IgD-negative memory B cell (primary cell): ENCODE data around the gene COX19. TPM values are rescaled to one million over a fixed set of nuclear protein-coding genes. Genes with fewer than 3 reads are reported as not detected.
"Not testable (repeated sequence)": the region's sequence is repeated elsewhere in the genome, so short reads cannot be mapped to it uniquely, and the experiment has no call there.

ENCODE experiments used
- H3K27ac Mint-ChIP-seq, 3 donors: one replicate each; pipeline ENCODE4 v1.8.0; 2020 to 2022; ENCODE audit warnings: mild to moderate bottlenecking in 3 of 3, mixed read lengths in 3 of 3, moderate library complexity in 1 of 3
- H3K27me3 Mint-ChIP-seq: one replicate; pipeline ENCODE4 v1.8.0; 2021; ENCODE audit warnings: mixed read lengths
- H3K36me3 Mint-ChIP-seq: one replicate; pipeline ENCODE4 v1.8.0; 2020; ENCODE audit warnings: mild to moderate bottlenecking, mixed read lengths
- H3K4me1 Mint-ChIP-seq, 3 donors: one replicate each; pipeline ENCODE4 v1.8.0; 2020 to 2022; ENCODE audit warnings: mixed read lengths in 3 of 3, mild to moderate bottlenecking in 1 of 3
- H3K4me3 Mint-ChIP-seq, 4 donors: one replicate each; pipeline ENCODE4 v1.8.0; 2020 to 2022; ENCODE audit warnings: mild to moderate bottlenecking in 4 of 4, mixed read lengths in 4 of 4, moderate library complexity in 3 of 4
- H3K9me3 Mint-ChIP-seq, 3 donors: one replicate each; pipeline ENCODE4 v1.8.0; 2020 to 2021; ENCODE audit warnings: mixed read lengths in 3 of 3, mild to moderate bottlenecking in 1 of 3
- polyA plus RNA-seq: library from polyadenylated mRNA; unstranded; fragments of 300-500 nt; fragmentation: Illumina TruSeq; gene quantifications from one replicate; pipeline ENCODE4 v1.2.3, GENCODE V29; 2021

The COX19 gene
- polyA plus RNA-seq, 1 donor from 2014 or later: 26.7 TPM

GRCh38 chr7:1015196-1016121 lies 40.1 kb upstream of the COX19 start:
- peaks cover 3% of the 10 kb centered on the region for H3K27me3 Mint-ChIP-seq
- H3K9me3 Mint-ChIP-seq: no peaks in the 10 kb centered on the region
- H3K4me1 Mint-ChIP-seq: peaks cover 16 to 18% (median 16%) of the 10 kb centered on the region in 3 donors
- no peak overlapping the region for H3K27ac Mint-ChIP-seq
- peaks cover 11% of the 10 kb centered on the region for H3K36me3 Mint-ChIP-seq
- no peak overlapping the region for H3K4me3 Mint-ChIP-seq

- Mint-ChIP-seq H3K27me3 (peaks cover 3% of the 10 kb centered on the region), H3K36me3 (peaks cover 11% of the 10 kb centered on the region), H3K9me3 (no peaks in the 10 kb centered on the region), H3K4me1 (peaks cover 16 to 18% (median 16%) of the 10 kb centered on the region in 3 donors), H3K27ac (no peak overlapping the region), H3K4me3 (peak overlapping the region in 1 of 4 donors; percentile 12)
Measured at GRCh38 chr7:1014681-1015080, 39.3 kb upstream of the COX19 start.

DNA sequence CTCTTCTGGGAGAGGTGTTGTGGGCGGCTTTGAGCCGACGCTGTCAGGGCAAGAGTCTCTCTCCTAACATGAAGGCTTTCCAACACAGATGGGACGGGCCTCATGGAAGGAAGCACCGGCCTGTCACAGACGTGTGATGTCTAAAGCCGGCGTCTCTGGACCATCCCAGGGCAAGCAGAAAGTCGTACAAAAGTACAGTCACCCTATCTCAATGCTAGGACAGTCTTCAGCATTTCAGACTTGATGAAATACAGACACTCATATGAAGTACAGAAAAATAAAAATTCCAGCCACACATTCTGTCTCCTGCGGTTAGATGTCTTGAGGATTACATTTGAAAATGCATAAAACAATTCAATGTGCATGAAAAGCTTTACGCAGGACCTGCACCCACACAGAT lies 38.2 kb upstream of the COX19 start:
- Mint-ChIP-seq H3K4me1 (peaks cover 16 to 18% (median 17%) of the 10 kb centered on the region in 3 donors), H3K9me3 (no peaks in the 10 kb centered on the region), H3K27ac (peak overlapping the region in 2 of 3 donors; percentile 17 to 29), H3K36me3 (peaks cover 14% of the 10 kb centered on the region), H3K4me3 (peak overlapping the region in 1 of 4 donors; percentile 18), H3K27me3 (peaks cover 3% of the 10 kb centered on the region)

GRCh38 chr7:1012716-1013095 lies 37.4 kb upstream of the COX19 start:
- Mint-ChIP-seq H3K27me3 (no peaks in the 10 kb centered on the region), H3K4me3 (no peak overlapping the region), H3K4me1 (peaks cover 9 to 11% (median 10%) of the 10 kb centered on the region in 3 donors), H3K9me3 (no peaks in the 10 kb centered on the region), H3K27ac (no peak overlapping the region), H3K36me3 (peaks cover 7% of the 10 kb centered on the region)

DNA sequence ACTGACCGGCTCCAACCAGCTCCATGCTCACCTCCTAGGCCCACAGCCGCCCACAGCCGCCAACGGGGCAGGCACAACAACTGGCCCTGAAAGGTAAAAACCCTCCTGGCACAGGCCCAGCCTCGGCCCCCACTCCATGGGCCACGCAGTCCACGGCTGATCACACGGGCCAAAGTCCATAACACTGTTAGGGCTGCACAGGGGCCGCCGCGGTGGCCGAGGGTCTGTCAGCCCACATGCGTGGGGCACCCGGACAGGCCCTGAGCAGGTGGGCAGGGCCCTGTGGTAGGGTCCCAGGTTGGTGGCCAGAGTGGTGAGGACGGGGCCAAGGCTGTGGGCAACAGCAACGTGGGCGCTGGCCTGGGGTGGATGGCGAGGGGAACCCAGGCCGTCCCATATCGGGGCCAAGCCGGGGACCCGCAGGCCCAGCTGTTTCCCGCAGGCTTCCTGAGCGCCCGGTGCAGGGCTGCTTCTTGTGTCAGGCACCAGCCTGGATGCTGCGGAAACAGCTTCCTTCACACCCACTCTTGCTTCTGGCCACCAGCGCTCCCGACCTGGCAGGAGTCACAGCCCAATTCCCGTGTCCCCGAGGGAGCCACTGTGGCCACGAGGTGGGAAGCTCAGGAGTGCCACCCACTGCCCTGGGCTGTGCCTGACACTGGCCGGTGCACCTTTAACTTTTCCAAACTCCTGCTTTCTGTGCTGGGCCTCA lies 36.8 kb upstream of the COX19 start:
- Mint-ChIP-seq H3K9me3 (no peaks in the 10 kb centered on the region), H3K27me3 (no peaks in the 10 kb centered on the region), H3K27ac (peak overlapping the region; percentile 48 to 98 (median 73)), H3K4me1 (peaks cover 9 to 11% (median 10%) of the 10 kb centered on the region in 3 donors), H3K4me3 (no peak overlapping the region), H3K36me3 (peaks cover 7% of the 10 kb centered on the region)

GRCh38 chr7:1011297-1012003 lies 36.1 kb upstream of the COX19 start:
- Mint-ChIP-seq H3K27me3 (no peaks in the 10 kb centered on the region), H3K36me3 (peaks cover 7% of the 10 kb centered on the region), H3K4me3 (peak overlapping the region in 2 of 4 donors; percentile 55 to 67), H3K27ac (peak overlapping the region; percentile 48 to 98 (median 73)), H3K9me3 (no peaks in the 10 kb centered on the region), H3K4me1 (peaks cover 9 to 11% (median 10%) of the 10 kb centered on the region in 3 donors)

DNA sequence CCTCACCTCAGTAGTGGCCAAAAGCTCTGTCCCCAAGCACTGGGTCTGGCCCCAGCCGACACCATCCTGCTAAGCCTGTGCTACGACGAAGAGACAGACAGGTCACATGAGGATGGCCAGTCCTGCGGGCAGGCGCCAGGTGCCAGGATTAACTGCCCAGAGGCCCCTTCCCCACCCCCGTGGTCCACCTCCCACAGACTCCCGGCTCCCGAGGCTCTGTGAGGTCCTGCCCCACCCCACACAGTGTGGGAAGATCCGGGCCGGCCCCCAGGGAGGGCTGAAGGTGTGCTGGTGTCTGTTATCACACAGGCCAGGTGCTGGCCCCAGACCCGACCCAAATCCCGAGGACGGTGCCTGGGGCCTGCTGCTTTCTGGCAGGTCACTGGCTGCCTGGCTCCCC lies 34.9 kb upstream of the COX19 start:
- Mint-ChIP-seq H3K36me3 (peaks cover 9% of the 10 kb centered on the region), H3K4me1 (peaks cover 9 to 11% (median 10%) of the 10 kb centered on the region in 3 donors), H3K27me3 (no peaks in the 10 kb centered on the region), H3K9me3 (no peaks in the 10 kb centered on the region), H3K27ac (no peak overlapping the region), H3K4me3 (peak overlapping the region in 1 of 4 donors; percentile 9)

- no peaks in the 10 kb centered on the region for H3K27me3 Mint-ChIP-seq
- H3K9me3 Mint-ChIP-seq: no peaks in the 10 kb centered on the region
- H3K27ac Mint-ChIP-seq: no peak overlapping the region
- peaks cover 9 to 11% (median 10%) of the 10 kb centered on the region in 3 donors for H3K4me1 Mint-ChIP-seq
- peaks cover 9% of the 10 kb centered on the region for H3K36me3 Mint-ChIP-seq
- H3K4me3 Mint-ChIP-seq: no peak overlapping the region
Measured at GRCh38 chr7:1009747-1010146, 34.4 kb upstream of the COX19 start.

DNA sequence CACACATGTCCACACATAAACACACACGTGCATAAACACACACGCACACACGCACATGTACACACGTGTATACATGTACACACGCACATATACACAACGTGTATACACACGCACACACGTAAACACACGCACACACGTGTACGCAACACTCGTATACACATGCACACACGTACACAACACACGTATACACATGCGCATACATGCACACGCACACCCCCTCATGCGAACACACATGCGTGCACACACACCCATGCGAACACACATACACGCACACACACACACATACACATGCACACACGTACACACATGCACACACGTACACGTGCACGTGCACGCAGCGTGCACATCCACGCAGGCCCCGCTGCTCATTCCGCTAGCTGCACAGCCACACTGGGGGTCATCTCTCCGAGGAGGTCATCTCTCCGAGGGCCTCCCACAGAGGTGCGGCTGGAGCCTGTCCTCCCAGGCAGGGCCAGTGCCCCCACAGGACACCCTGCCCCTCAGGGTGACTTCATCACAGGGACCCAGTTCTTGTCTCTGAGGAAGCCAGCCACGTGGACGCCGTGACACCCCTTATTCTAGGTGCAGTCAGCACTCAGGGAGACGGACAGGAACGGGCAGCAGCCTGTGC lies 33.5 kb upstream of the COX19 start:
- no peaks in the 10 kb centered on the region for H3K9me3 Mint-ChIP-seq
- H3K27me3 Mint-ChIP-seq: no peaks in the 10 kb centered on the region
- peak overlapping the region in 1 of 4 donors; percentile 18 for H3K4me3 Mint-ChIP-seq
- H3K27ac Mint-ChIP-seq: peak overlapping the region in 1 of 3 donors; percentile 47
- peaks cover 9% of the 10 kb centered on the region for H3K36me3 Mint-ChIP-seq
- peaks cover 3 to 13% (median 10%) of the 10 kb centered on the region in 3 donors for H3K4me1 Mint-ChIP-seq

GRCh38 chr7:1007901-1008300 lies 32.6 kb upstream of the COX19 start:
- H3K9me3 Mint-ChIP-seq: no peaks in the 10 kb centered on the region
- H3K27me3 Mint-ChIP-seq: no peaks in the 10 kb centered on the region
- H3K4me3 Mint-ChIP-seq: no peak overlapping the region
- H3K4me1 Mint-ChIP-seq: peaks cover 0 to 13% (median 6%) of the 10 kb centered on the region in 3 donors
- H3K27ac Mint-ChIP-seq: no peak overlapping the region
- peaks cover 4% of the 10 kb centered on the region for H3K36me3 Mint-ChIP-seq

- H3K4me1 Mint-ChIP-seq: peaks cover 0 to 16% (median 7%) of the 10 kb centered on the region in 3 donors
- no peaks in the 10 kb centered on the region for H3K9me3 Mint-ChIP-seq
- peaks cover 4% of the 10 kb centered on the region for H3K36me3 Mint-ChIP-seq
- H3K27ac Mint-ChIP-seq: peak overlapping the region in 2 of 3 donors; percentile 14 to 95
- peak overlapping the region in 1 of 4 donors; percentile 60 for H3K4me3 Mint-ChIP-seq
- H3K27me3 Mint-ChIP-seq: no peaks in the 10 kb centered on the region
Measured at GRCh38 chr7:1005303-1005702, 30.0 kb upstream of the COX19 start.

GRCh38 chr7:1004018-1004852 lies 28.9 kb upstream of the COX19 start:
- Mint-ChIP-seq H3K27me3 (no peaks in the 10 kb centered on the region), H3K36me3 (peaks cover 2% of the 10 kb centered on the region), H3K4me1 (peaks cover 0 to 20% (median 12%) of the 10 kb centered on the region in 3 donors), H3K9me3 (no peaks in the 10 kb centered on the region), H3K4me3 (peak overlapping the region in 2 of 4 donors; percentile 31 to 68), H3K27ac (peak overlapping the region; percentile 39 to 95 (median 87))

GRCh38 chr7:1002445-1002844 lies 27.1 kb upstream of the COX19 start:
- not testable (repeated sequence) for H3K27me3 Mint-ChIP-seq, H3K9me3 Mint-ChIP-seq, H3K27ac Mint-ChIP-seq, H3K4me3 Mint-ChIP-seq, H3K36me3 Mint-ChIP-seq
- peaks cover 0 to 15% (median 12%) of the 10 kb centered on the region in 3 donors for H3K4me1 Mint-ChIP-seq

GRCh38 chr7:1002026-1002425 lies 26.7 kb upstream of the COX19 start:
- not testable (repeated sequence) for H3K36me3 Mint-ChIP-seq, H3K27ac Mint-ChIP-seq, H3K9me3 Mint-ChIP-seq, H3K27me3 Mint-ChIP-seq, H3K4me3 Mint-ChIP-seq
- H3K4me1 Mint-ChIP-seq: peaks cover 0 to 15% (median 12%) of the 10 kb centered on the region in 3 donors
